Glutamatergic neuron (in vitro differentiated cells): Measurements from ENCODE around the gene PARG. TPM values are rescaled to one million over a fixed set of nuclear protein-coding genes. Genes with fewer than 3 reads are reported as not detected.

Experiments
- DNase-seq: peaks from one replicate; pipeline ENCODE4 v3.0.0; 2022
- H3K27ac Mint-ChIP-seq: one replicate; pipeline ENCODE4 v1.8.0; 2020; ENCODE audit warnings: mild to moderate bottlenecking, mixed read lengths, inconsistent platforms; ENCODE audit not compliant: unreplicated experiment
- H3K27me3 Mint-ChIP-seq: one replicate; pipeline ENCODE4 v1.8.0; 2020; ENCODE audit warnings: mild to moderate bottlenecking, moderate library complexity, mixed read lengths, inconsistent platforms; ENCODE audit not compliant: unreplicated experiment
- H3K36me3 Mint-ChIP-seq: one replicate; pipeline ENCODE4 v1.8.0; 2020; ENCODE audit warnings: mild to moderate bottlenecking, mixed read lengths, inconsistent platforms; ENCODE audit not compliant: unreplicated experiment
- H3K4me1 Mint-ChIP-seq: one replicate; pipeline ENCODE4 v1.8.0; 2020; ENCODE audit warnings: mild to moderate bottlenecking, low read depth, mixed read lengths, inconsistent platforms; ENCODE audit not compliant: unreplicated experiment
- H3K4me3 Mint-ChIP-seq: one replicate; pipeline ENCODE4 v1.8.0; 2020; ENCODE audit warnings: mild to moderate bottlenecking, mixed read lengths, inconsistent platforms; ENCODE audit not compliant: unreplicated experiment
- H3K9me3 Mint-ChIP-seq: one replicate; pipeline ENCODE4 v1.8.0; 2020; ENCODE audit warnings: mild to moderate bottlenecking, moderate library complexity, mixed read lengths, inconsistent platforms; ENCODE audit not compliant: unreplicated experiment
- CTCF ChIP-seq: fragments of 200-600 bp; sonication (generic); IDR thresholded peaks from one replicate; pipeline ENCODE4 v1.5.0; 2021; ENCODE audit not compliant: partially characterized antibody, unreplicated experiment
- total RNA-seq: library from RNA; stranded (reverse); fragmentation: NEBNext Ultra II Directional; extraction: Animal tissue kit (Norgen Biotek cat#: 25700); gene quantifications from one replicate; pipeline ENCODE4 v1.2.1, GENCODE V29; 2021; ENCODE audit not compliant: unreplicated experiment

PARG gene
- total RNA-seq, 1 donor from 2014 or later: 53.3 TPM

- Mint-ChIP-seq H3K27me3 (peaks cover 6% of the 10 kb centered on the region), H3K9me3 (no peaks in the 10 kb centered on the region), H3K36me3 (peaks cover 11% of the 10 kb centered on the region), H3K4me3 (no peak overlapping the region), H3K4me1 (no peaks in the 10 kb centered on the region), H3K27ac (no peak overlapping the region)
- no peak for TF ChIP-seq CTCF
- no peak for DNase-seq
Measured at GRCh38 chr10:49769692-49770091, 172.1 kb downstream of the PARG start.

GRCh38 chr10:49768731-49769130 lies 173.1 kb downstream of the PARG start:
- Mint-ChIP-seq H3K27me3 (peaks cover 6% of the 10 kb centered on the region), H3K9me3 (peaks cover 3% of the 10 kb centered on the region), H3K4me1 (peaks cover 6% of the 10 kb centered on the region), H3K36me3 (peaks cover 11% of the 10 kb centered on the region), H3K27ac (no peak overlapping the region), H3K4me3 (peak overlapping the region; percentile 72)
- TF ChIP-seq CTCF: no peak
- DNase-seq: no peak

GRCh38 chr10:49768329-49768728 lies 173.5 kb downstream of the PARG start:
- no peak for DNase-seq
- TF ChIP-seq CTCF: no peak
- H3K36me3 Mint-ChIP-seq: peaks cover 11% of the 10 kb centered on the region
- H3K4me1 Mint-ChIP-seq: peaks cover 10% of the 10 kb centered on the region
- no peak overlapping the region for H3K4me3 Mint-ChIP-seq
- peaks cover 6% of the 10 kb centered on the region for H3K27me3 Mint-ChIP-seq
- H3K27ac Mint-ChIP-seq: no peak overlapping the region
- peaks cover 3% of the 10 kb centered on the region for H3K9me3 Mint-ChIP-seq

Other genes starting within 250 kb of the PARG start
- gene OGDHL, start 179.7 kb downstream of the PARG start, total RNA-seq: 2.5 TPM
- 23.2 TPM for gene TIMM23B, start within 50 bp of the PARG start, total RNA-seq
- 18.5 TPM for gene AGAP6, start 46.4 kb upstream of the PARG start, total RNA-seq
- 58.5 TPM for gene WASHC2A, start 125.9 kb upstream of the PARG start, total RNA-seq